HEK293 (cell line): ENCODE measurements around the gene FBXO34.

Source experiments
- CTCF ChIA-PET: fragments of 350-600 bp; formaldehyde crosslinking; extraction: SDS; loops from one replicate; lab custom pipeline; 2021; ENCODE audit warnings: antibody characterized with exemption; lab: Yijun Ruan, JAX
- POLR2A ChIA-PET: fragments of 300-600 bp; formaldehyde crosslinking; extraction: SDS; loops from one replicate; lab custom pipeline; 2020; ENCODE audit warnings: antibody characterized with exemption, inconsistent platforms; lab: Yijun Ruan, JAX
- H3K27ac ChIP-seq: fragments of 200-500 bp; sonication (Bioruptor generic); 2 replicates; pipeline ENCODE4 v1.5.1; 2014; ENCODE audit warnings: low read depth, low read length, control low read depth, inconsistent platforms; ENCODE audit errors: extremely low read depth
- H3K36me3 ChIP-seq, 2 experiments: fragments of 200-500 bp in 1 of 2; sonication (Bioruptor generic) in 1 of 2; 1 replicate in 1 of 2; 2 replicates in 1 of 2; pipeline ENCODE4 v1.5.1; 2014 to 2017; ENCODE audit warnings: inconsistent platforms in 2 of 2, low read length in 2 of 2; ENCODE audit not compliant: control insufficient read depth in 2 of 2, insufficient read depth in 1 of 2
- H3K4me1 ChIP-seq: fragments of 200-500 bp; sonication (Bioruptor generic); 2 replicates; pipeline ENCODE4 v1.5.1; 2014; ENCODE audit warnings: mild to moderate bottlenecking, low read length, inconsistent platforms; ENCODE audit not compliant: control insufficient read depth, insufficient read depth
- H3K4me3 ChIP-seq: 2 replicates; pipeline ENCODE4 v1.5.1; 2011; ENCODE audit warnings: low read depth, mild to moderate bottlenecking, control low read depth, low read length, moderate library complexity
- H3K9me3 ChIP-seq: fragments of 200-500 bp; sonication (Bioruptor generic); 2 replicates; pipeline ENCODE4 v1.5.1; 2014; ENCODE audit warnings: low read depth, low read length, inconsistent platforms; ENCODE audit not compliant: control insufficient read depth, insufficient read depth
- GLI4 ChIP-seq: fragments of 450-650 bp; formaldehyde crosslinking; IDR thresholded peaks from 2 replicates; pipeline ENCODE4 v1.5.1; 2016; ENCODE audit warnings: missing biosample characterization, missing genetic modification characterization
- HIC1 ChIP-seq: fragments of 450-650 bp; formaldehyde crosslinking; IDR thresholded peaks from 2 replicates; pipeline ENCODE4 v1.5.1; 2016; ENCODE audit warnings: missing biosample characterization, missing genetic modification characterization
- INSM2 ChIP-seq: fragments of 450-650 bp; formaldehyde crosslinking; IDR thresholded peaks from 2 replicates; pipeline ENCODE4 v1.5.1; 2016; ENCODE audit warnings: missing biosample characterization, missing genetic modification characterization
- ZBTB11 ChIP-seq: fragments of 450-650 bp; formaldehyde crosslinking; conservative IDR thresholded peaks from 2 replicates; pipeline ENCODE4 v1.5.1; 2016; ENCODE audit warnings: low read depth, missing biosample characterization, missing genetic modification characterization
- ZFP37 ChIP-seq: fragments of 450-650 bp; formaldehyde crosslinking; IDR thresholded peaks from 2 replicates; pipeline ENCODE4 v1.5.1; 2016; ENCODE audit warnings: missing biosample characterization, missing genetic modification characterization
- ZNF140 ChIP-seq: fragments of 450-650 bp; formaldehyde crosslinking; IDR thresholded peaks from 2 replicates; pipeline ENCODE4 v1.5.1; 2016; ENCODE audit warnings: missing biosample characterization, missing genetic modification characterization
- ZNF157 ChIP-seq: fragments of 450-650 bp; formaldehyde crosslinking; IDR thresholded peaks from 2 replicates; pipeline ENCODE4 v1.5.1; 2016; ENCODE audit warnings: missing biosample characterization, missing genetic modification characterization
- ZNF174 ChIP-seq: fragments of 450-650 bp; formaldehyde crosslinking; IDR thresholded peaks from 2 replicates; pipeline ENCODE4 v1.5.0; 2017; ENCODE audit warnings: missing biosample characterization, mild to moderate bottlenecking, missing genetic modification characterization
- ZNF211 ChIP-seq: fragments of 450-650 bp; formaldehyde crosslinking; IDR thresholded peaks from 2 replicates; pipeline ENCODE4 v1.5.1; 2016; ENCODE audit warnings: low read depth, missing biosample characterization, missing genetic modification characterization
- ZNF274 ChIP-seq, 2 experiments: fragments of 200-500 bp in 1 of 2; fragments of 450-650 bp in 1 of 2; sonication (Bioruptor generic) in 1 of 2; formaldehyde crosslinking in 1 of 2; IDR thresholded peaks; 2 replicates each; pipeline versions ENCODE4 v1.5.1 to v1.6.1; 2014 to 2016; ENCODE audit warnings: borderline replicate concordance in 1 of 2, inconsistent platforms in 1 of 2, low read length in 1 of 2, missing biosample characterization in 1 of 2, missing genetic modification characterization in 1 of 2
- ZNF311 ChIP-seq: fragments of 450-650 bp; formaldehyde crosslinking; IDR thresholded peaks from 2 replicates; pipeline ENCODE4 v1.5.1; 2017; ENCODE audit warnings: missing biosample characterization, missing genetic modification characterization, borderline replicate concordance
- ZNF335 ChIP-seq: fragments of 450-650 bp; formaldehyde crosslinking; conservative IDR thresholded peaks from 2 replicates; pipeline ENCODE4 v1.5.1; 2016; ENCODE audit warnings: missing biosample characterization, missing genetic modification characterization
- ZNF391 ChIP-seq: fragments of 450-650 bp; formaldehyde crosslinking; IDR thresholded peaks from 2 replicates; pipeline ENCODE4 v1.5.1; 2016; ENCODE audit warnings: low read depth, missing biosample characterization, missing genetic modification characterization, borderline replicate concordance
- ZNF513 ChIP-seq: fragments of 450-650 bp; IDR thresholded peaks from 2 replicates; pipeline ENCODE4 v1.5.1; 2018; ENCODE audit warnings: missing biosample characterization, missing genetic modification characterization
- ZNF514 ChIP-seq: fragments of 450-650 bp; formaldehyde crosslinking; IDR thresholded peaks from 2 replicates; pipeline ENCODE4 v1.5.1; 2016; ENCODE audit warnings: missing biosample characterization, missing genetic modification characterization
- ZNF549 ChIP-seq: fragments of 450-650 bp; IDR thresholded peaks from 2 replicates; pipeline ENCODE4 v1.5.1; 2018; ENCODE audit warnings: missing biosample characterization, missing genetic modification characterization, mild to moderate bottlenecking, inconsistent platforms, moderate library complexity
- ZNF596 ChIP-seq: fragments of 450-650 bp; IDR thresholded peaks from 2 replicates; pipeline ENCODE4 v1.5.0; 2018; ENCODE audit warnings: missing biosample characterization, mild to moderate bottlenecking, missing genetic modification characterization, moderate library complexity
- ZNF621 ChIP-seq: fragments of 450-650 bp; formaldehyde crosslinking; IDR thresholded peaks from 2 replicates; pipeline ENCODE4 v1.5.1; 2017; ENCODE audit warnings: missing biosample characterization, missing genetic modification characterization
- ZNF654 ChIP-seq: fragments of 450-650 bp; formaldehyde crosslinking; IDR thresholded peaks from 2 replicates; pipeline ENCODE4 v1.5.1; 2016; ENCODE audit warnings: low read depth, missing biosample characterization, missing genetic modification characterization
- ZNF785 ChIP-seq: fragments of 450-650 bp; formaldehyde crosslinking; IDR thresholded peaks from 2 replicates; pipeline ENCODE4 v1.5.1; 2016; ENCODE audit warnings: missing biosample characterization, missing genetic modification characterization

FBXO34 gene

GRCh38 chr14:55245657-55246268 is 25.5 kb upstream of the FBXO34 start:
- ChIA-PET POLR2A (no interaction called here), CTCF (interaction anchor here (0.5 to 2.2 kb wide), 27 partner anchors 11 to 1922 kb away, joined by 3 to 6 read pairs (median 4); no protein-coding TSS in a partner anchor)
- Histone ChIP-seq H3K4me1 (no peaks in the 10 kb centered on the region), H3K4me3 (no peak overlapping the region), H3K9me3 (no peaks in the 10 kb centered on the region), H3K27ac (no peak overlapping the region), H3K36me3 (no peaks in the 10 kb centered on the region)
- TF ChIP-seq ZNF654 (tag by site-specific recombination) (peak; percentile 16; the same call in 1 of the 2 replicates), INSM2 (no peak), ZNF274 (IDR thresholded peaks at IDR 0.05; ENCODE audit: low read length) (no peak), ZNF274 (tag by site-specific recombination; IDR thresholded peaks at IDR 0.05; ENCODE audit: borderline replicate concordance) (no peak)

GRCh38 chr14:55248411-55248810 is 22.8 kb upstream of the FBXO34 start:
- POLR2A ChIA-PET, result no interaction called here
- TF ChIP-seq ZNF549, result no peak
- TF ChIP-seq ZNF621 (tag by site-specific recombination), result no peak
- TF ChIP-seq ZNF514, result no peak
- no peak for TF ChIP-seq ZNF157
- TF ChIP-seq ZNF513 (tag by site-specific recombination), result no peak
- TF ChIP-seq ZNF174, result no peak
- TF ChIP-seq GLI4 (tag by site-specific recombination), result no peak
- no peak for TF ChIP-seq ZNF140 (tag by site-specific recombination)
- no peaks in the 10 kb centered on the region for H3K9me3 ChIP-seq
- CTCF ChIA-PET, result interaction anchor here (1.1 kb wide), 1 partner anchor 22 kb away, joined by 5 read pairs; the partner anchor contains the start of gene FBXO34
- H3K4me3 ChIP-seq, result no peak overlapping the region
- no peaks in the 10 kb centered on the region for H3K4me1 ChIP-seq
- H3K36me3 ChIP-seq, result no peaks in the 10 kb centered on the region
- no peak overlapping the region for H3K27ac ChIP-seq

GRCh38 chr14:55249423-55249822 is 21.8 kb upstream of the FBXO34 start:
- H3K27ac ChIP-seq, result no peak overlapping the region
- H3K36me3 ChIP-seq, result no peaks in the 10 kb centered on the region
- H3K9me3 ChIP-seq, result no peaks in the 10 kb centered on the region
- CTCF ChIA-PET, result interaction anchor here (0.7 to 1.1 kb wide), 3 partner anchors 12 to 108 kb away, joined by 3 to 4 read pairs (median 3); no protein-coding TSS in a partner anchor
- no peaks in the 10 kb centered on the region for H3K4me1 ChIP-seq
- POLR2A ChIA-PET, result no interaction called here
- no peak overlapping the region for H3K4me3 ChIP-seq
- TF ChIP-seq ZNF596 (no peak), ZNF621 (tag by site-specific recombination) (no peak), ZFP37 (tag by site-specific recombination) (no peak), HIC1 (tag by site-specific recombination) (no peak), ZNF391 (no peak), ZNF335 (tag by site-specific recombination) (no peak), ZNF211 (tag by site-specific recombination) (no peak), ZNF785 (tag by site-specific recombination) (no peak), ZNF513 (tag by site-specific recombination) (no peak), ZBTB11 (tag by site-specific recombination) (no peak), ZNF311 (tag by site-specific recombination) (no peak)
